Gastroesophageal sphincter (tissue), 4 donors: ENCODE results near the gene RXFP2. TPM values are rescaled to one million over a fixed set of nuclear protein-coding genes. Genes with fewer than 3 reads are reported as not detected.

Experiments used
- ATAC-seq: fragments of 150-250 bp; one replicate; pipeline ENCODE4 v1.9.1; 2016; ENCODE audit warnings: mild to moderate bottlenecking, moderate library complexity
- H3K27ac ChIP-seq, 4 donors: fragments of 200-600 bp; sonication (generic) in 3 of 4; 1 replicate in 3 of 4; 2 replicates in 1 of 4; pipeline ENCODE4 v1.5.1; 2016 to 2019
- H3K27me3 ChIP-seq: fragments of 200-600 bp; sonication (generic); one replicate; pipeline ENCODE4 v1.5.1; 2019
- H3K36me3 ChIP-seq, 2 donors: fragments of 200-600 bp; sonication (generic); one replicate each; pipeline ENCODE4 v1.5.1; 2019; ENCODE audit warnings: control low read depth in 1 of 2
- H3K4me1 ChIP-seq, 3 donors: fragments of 200-600 bp; sonication (generic); 1 replicate in 2 of 3; 2 replicates in 1 of 3; pipeline ENCODE4 v1.5.1; 2016 to 2019; ENCODE audit warnings: control low read depth in 2 of 3
- H3K4me3 ChIP-seq, 2 donors: fragments of 200-600 bp; sonication (generic); one replicate each; pipeline ENCODE4 v1.5.1; 2019; ENCODE audit warnings: mild to moderate bottlenecking in 1 of 2, moderate library complexity in 1 of 2
- H3K9me3 ChIP-seq, 3 donors: fragments of 200-600 bp; sonication (generic); one replicate each; pipeline ENCODE4 v1.5.1; 2017 to 2019; ENCODE audit warnings: control low read depth in 2 of 3
- CTCF ChIP-seq, 4 experiments: fragments of 200-600 bp in 2 of 4; fragments of 450-650 bp in 2 of 4; sonication (generic) in 1 of 4; IDR thresholded peaks; one replicate each; pipeline ENCODE4 v1.5.1; 2017 to 2019; ENCODE audit warnings: antibody characterized with exemption in 4 of 4, mild to moderate bottlenecking in 2 of 4, moderate library complexity in 2 of 4
- EP300 ChIP-seq: sonication (generic); formaldehyde crosslinking; IDR thresholded peaks from one replicate; pipeline ENCODE4 v1.6.1; 2017; ENCODE audit warnings: antibody characterized with exemption, mild to moderate bottlenecking
- POLR2A ChIP-seq, 2 donors: fragments of 450-650 bp; IDR thresholded peaks; one replicate each; pipeline ENCODE4 v1.6.1; 2017; ENCODE audit warnings: antibody characterized with exemption in 2 of 2, mild to moderate bottlenecking in 2 of 2, moderate library complexity in 1 of 2
- POLR2AphosphoS5 ChIP-seq: sonication (generic); formaldehyde crosslinking; IDR thresholded peaks from one replicate; pipeline ENCODE4 v1.6.1; 2017; ENCODE audit warnings: antibody characterized with exemption
- WGBS, 2 donors: methylation state at CpG; one replicate each; pipeline ENCODE4 v1.1.5; 2018; ENCODE audit warnings: low coverage in 1 of 2; 5-methylcytosine and 5-hydroxymethylcytosine counted together
- total RNA-seq, 4 donors: library from RNA; depleted of rRNA; stranded (reverse); fragments of >200 nt; gene quantifications; one replicate each; pipeline ENCODE4 v1.1.0, GENCODE V29; 2016

The RXFP2 gene
- total RNA-seq, 4 donors from 2014 or later: not detected

GRCh38 chr13:31755211-31755610 lies 15.9 kb downstream of the RXFP2 start:
- Histone ChIP-seq H3K27ac (no peak overlapping the region), H3K4me3 (no peak overlapping the region)

DNA sequence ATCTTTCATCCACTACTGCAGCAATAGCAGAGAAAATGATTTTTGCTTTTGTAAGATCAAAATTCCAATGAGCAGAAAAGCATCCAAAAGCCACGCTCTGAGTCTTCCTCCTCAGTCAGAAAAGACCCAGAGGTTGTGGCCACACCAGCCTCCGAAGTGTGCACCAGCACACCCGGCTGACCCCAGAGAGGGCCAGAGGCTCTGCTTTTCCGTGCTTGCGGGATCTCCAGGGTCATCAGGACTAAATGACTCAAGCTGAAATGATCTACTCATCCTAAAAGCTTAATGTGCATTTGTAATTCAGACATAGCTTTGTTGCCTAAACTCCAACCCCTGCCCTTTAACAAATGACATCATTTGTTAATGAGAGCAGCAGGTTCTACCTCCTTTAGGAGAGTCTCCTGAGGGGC lies 16.5 kb downstream of the RXFP2 start:
- no peak overlapping the region for H3K4me3 ChIP-seq
- no peak for ATAC-seq
- 40% methylated on average over 1 of the region's 5 CpGs; no CpG with 5 or more reads in 1 of the 2 donors for WGBS, 2 donors
- H3K36me3 ChIP-seq: no peaks in the 10 kb centered on the region
- TF ChIP-seq POLR2AphosphoS5 (no peak), CTCF (IDR thresholded peaks at IDR 0.05) (no peak)
- no peaks in the 10 kb centered on the region for H3K4me1 ChIP-seq
- H3K9me3 ChIP-seq: no peaks in the 10 kb centered on the region
- H3K27me3 ChIP-seq: peaks cover 18% of the 10 kb centered on the region
- no peak overlapping the region for H3K27ac ChIP-seq

More at GRCh38 chr13:31755211-31755610, 15.9 kb downstream of the RXFP2 start:
- Histone ChIP-seq H3K4me1 (no peaks in the 10 kb centered on the region), H3K9me3 (no peaks in the 10 kb centered on the region), H3K36me3 (no peaks in the 10 kb centered on the region), H3K27me3 (peaks cover 18% of the 10 kb centered on the region)
- ATAC-seq: no peak
- 81 to 84% methylated on average over 6 of the region's 6 CpGs for WGBS, 2 donors
- no peak for TF ChIP-seq EP300
- TF ChIP-seq POLR2AphosphoS5: no peak
- no peak for TF ChIP-seq CTCF (IDR thresholded peaks at IDR 0.05)
- TF ChIP-seq POLR2A (IDR thresholded peaks at IDR 0.05): no peak

GRCh38 chr13:31756346-31756745 lies 17.0 kb downstream of the RXFP2 start:
- ATAC-seq: no peak
- Histone ChIP-seq H3K4me3 (no peak overlapping the region), H3K4me1 (no peaks in the 10 kb centered on the region), H3K27ac (no peak overlapping the region), H3K36me3 (no peaks in the 10 kb centered on the region), H3K9me3 (no peaks in the 10 kb centered on the region), H3K27me3 (peaks cover 18% of the 10 kb centered on the region)
- WGBS, 2 donors: 95% methylated on average over 3 to 4 of the region's 4 CpGs
- TF ChIP-seq POLR2A (IDR thresholded peaks at IDR 0.05): no peak
- TF ChIP-seq EP300: no peak
- TF ChIP-seq CTCF (IDR thresholded peaks at IDR 0.05): no peak
- no peak for TF ChIP-seq POLR2AphosphoS5

- no peak overlapping the region for H3K4me3 ChIP-seq
- H3K9me3 ChIP-seq: no peaks in the 10 kb centered on the region
- TF ChIP-seq CTCF (IDR thresholded peaks at IDR 0.05) (no peak), POLR2A (IDR thresholded peaks at IDR 0.05) (no peak), POLR2AphosphoS5 (no peak), EP300 (no peak)
- 76 to 88% methylated on average over 2 of the region's 2 CpGs for WGBS, 2 donors
- no peak for ATAC-seq
- H3K36me3 ChIP-seq: no peaks in the 10 kb centered on the region
- no peaks in the 10 kb centered on the region for H3K27me3 ChIP-seq
- H3K27ac ChIP-seq: no peak overlapping the region
- H3K4me1 ChIP-seq: no peaks in the 10 kb centered on the region
Measured at GRCh38 chr13:31761951-31762350, 22.6 kb downstream of the RXFP2 start.

DNA sequence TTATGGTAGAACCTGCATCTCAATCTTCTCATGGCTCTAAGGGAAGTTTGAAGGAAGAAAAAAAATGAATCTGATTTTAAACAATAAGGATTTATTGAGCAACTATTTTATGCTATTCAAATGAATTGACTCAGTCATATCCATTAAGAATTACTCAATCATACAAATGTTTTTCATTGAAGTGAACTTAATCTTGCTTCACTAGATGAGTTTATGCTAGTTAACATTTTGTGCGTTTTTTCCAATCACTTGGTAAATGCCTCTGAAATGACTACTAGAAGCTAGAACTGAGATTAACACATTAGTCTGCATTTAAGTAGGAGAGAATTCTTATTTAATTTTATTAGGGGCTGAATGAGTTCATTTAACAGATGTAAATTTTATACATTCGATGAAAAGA lies 25.2 kb downstream of the RXFP2 start:
- ATAC-seq: no peak
- WGBS, 2 donors: 77 to 92% methylated on average over 2 of the region's 2 CpGs
- TF ChIP-seq POLR2A (IDR thresholded peaks at IDR 0.05): no peak
- TF ChIP-seq CTCF (IDR thresholded peaks at IDR 0.05): no peak
- TF ChIP-seq POLR2AphosphoS5: no peak
- no peak for TF ChIP-seq EP300

More for the DNA sequence above, 25.2 kb downstream of the RXFP2 start:
- H3K36me3 ChIP-seq: no peaks in the 10 kb centered on the region
- H3K4me1 ChIP-seq: no peaks in the 10 kb centered on the region
- no peak overlapping the region for H3K4me3 ChIP-seq
- H3K27me3 ChIP-seq: no peaks in the 10 kb centered on the region
- no peaks in the 10 kb centered on the region for H3K9me3 ChIP-seq
- H3K27ac ChIP-seq: no peak overlapping the region
